Measurements from ENCODE around the gene EXOC4. TPM values are rescaled to one million over a fixed set of nuclear protein-coding genes. Genes with fewer than 3 reads are reported as not detected.

Gene EXOC4
- total and polyA plus RNA-seq, 7 donors, result 16.4 to 76.7 (median 50.7) TPM

DNA sequence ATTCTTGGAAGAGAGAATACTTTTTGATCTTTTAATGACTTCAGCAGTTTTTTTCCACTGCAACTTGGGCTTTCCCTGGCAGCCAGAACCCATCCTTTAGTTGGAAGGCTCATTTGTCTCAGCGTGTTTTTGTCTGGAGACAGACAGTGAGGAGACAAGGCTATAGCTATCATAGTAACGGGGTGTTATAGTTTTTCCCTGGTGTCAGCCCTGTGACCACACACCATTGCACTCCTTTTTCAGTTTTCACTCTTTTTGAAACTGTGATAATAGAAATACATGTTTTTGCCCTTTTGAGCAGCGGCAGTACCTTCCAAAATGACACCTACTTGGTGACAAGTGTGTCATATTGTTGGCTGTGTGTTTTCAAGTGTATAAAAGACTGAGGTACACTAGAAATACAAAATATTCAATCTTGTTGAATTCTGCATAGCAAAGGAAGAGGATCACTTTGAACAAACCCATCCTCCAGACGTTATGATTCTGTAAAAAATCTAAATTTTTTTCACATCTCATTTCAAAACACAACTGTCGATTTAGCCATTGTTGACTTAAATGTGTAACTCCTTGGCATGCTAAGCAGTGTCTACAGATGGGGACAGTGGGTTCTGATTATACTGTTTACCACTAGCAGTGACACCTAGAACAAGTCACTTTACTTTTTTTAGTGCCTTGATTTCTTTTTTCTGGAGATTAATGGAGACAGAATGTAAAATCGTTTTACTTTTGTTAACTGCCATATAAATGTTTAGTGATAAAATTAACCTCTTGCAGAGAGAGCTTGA lies 130.1 kb downstream of the EXOC4 start:
- DNase-seq, result no peak
- no peak overlapping the region for H3K4me3 ChIP-seq
- no peak overlapping the region for H3K27ac ChIP-seq
- H3K27me3 ChIP-seq, result no peaks in the 10 kb centered on the region
- peaks cover 0 to 5% (median 0%) of the 10 kb centered on the region in 4 donors for H3K4me1 ChIP-seq
- no peak for TF ChIP-seq POLR2AphosphoS5 (IDR thresholded peaks at IDR 0.05)
- no peak for TF ChIP-seq EP300 (IDR thresholded peaks at IDR 0.05)
- H3K36me3 ChIP-seq, result no peaks in the 10 kb centered on the region
- WGBS, 2 donors, result 87 to 89% methylated on average over 6 of the region's 6 CpGs
- H3K9me3 ChIP-seq, result no peaks in the 10 kb centered on the region
- intact Hi-C loops (cut with DNase I), result no loop called here

DNA sequence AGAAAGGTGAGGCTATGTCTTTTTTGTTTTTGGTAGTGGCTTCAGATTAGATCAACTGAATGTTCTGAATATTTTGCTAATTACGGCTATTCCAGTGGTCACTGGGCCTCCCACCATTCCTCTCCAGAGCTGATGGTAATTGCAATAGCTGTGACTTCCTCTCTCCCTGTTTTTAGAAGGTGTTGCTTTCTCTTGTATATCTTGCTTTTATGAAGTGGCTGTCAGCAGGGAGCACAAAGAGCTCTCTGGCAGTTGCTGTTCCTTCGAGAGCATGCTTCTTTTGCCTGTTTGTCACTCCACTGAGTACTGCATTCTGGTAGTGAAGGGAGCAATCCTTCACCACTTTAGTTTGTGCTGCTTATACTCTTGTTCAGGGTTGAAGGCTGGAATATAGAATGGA lies 133.3 kb downstream of the EXOC4 start:
- no peak overlapping the region for H3K4me3 ChIP-seq
- no peaks in the 10 kb centered on the region for H3K9me3 ChIP-seq
- no peaks in the 10 kb centered on the region for H3K27me3 ChIP-seq
- H3K27ac ChIP-seq, result no peak overlapping the region
- intact Hi-C loops (cut with DNase I), result no loop called here
- H3K4me1 ChIP-seq, result peaks cover 0 to 5% (median 0%) of the 10 kb centered on the region in 4 donors
- TF ChIP-seq POLR2AphosphoS5 (IDR thresholded peaks at IDR 0.05), result no peak
- no peak for TF ChIP-seq CTCF (IDR thresholded peaks at IDR 0.05)
- no peak for TF ChIP-seq POLR2A (IDR thresholded peaks at IDR 0.05)
- no peak for TF ChIP-seq EP300 (IDR thresholded peaks at IDR 0.05)
- no peak for DNase-seq
- 96% methylated on average over 2 of the region's 2 CpGs for WGBS, 2 donors
- H3K36me3 ChIP-seq, result no peaks in the 10 kb centered on the region

DNA sequence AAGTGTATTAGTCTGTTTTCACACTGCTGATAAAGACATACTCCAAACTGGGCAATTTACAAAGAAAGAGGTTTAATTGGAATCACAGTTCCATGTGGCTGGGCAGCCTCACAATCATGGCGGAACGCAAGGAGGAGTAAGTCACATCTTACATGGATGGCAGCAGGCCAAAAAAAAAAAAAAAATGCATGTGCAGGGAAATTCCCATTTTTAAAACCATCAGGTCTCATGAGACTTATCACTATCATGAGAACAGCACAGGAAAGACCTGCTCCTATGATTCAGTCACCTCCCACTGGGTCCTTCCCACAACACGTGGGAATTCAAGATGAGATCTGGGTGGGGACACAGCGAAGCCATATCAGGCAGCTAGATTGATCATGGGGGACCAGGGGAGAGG lies 136.8 kb downstream of the EXOC4 start:
- Histone ChIP-seq H3K36me3 (no peaks in the 10 kb centered on the region), H3K9me3 (no peaks in the 10 kb centered on the region), H3K4me1 (peaks cover 0 to 5% (median 0%) of the 10 kb centered on the region in 4 donors), H3K4me3 (no peak overlapping the region), H3K27ac (no peak overlapping the region), H3K27me3 (no peaks in the 10 kb centered on the region)
- no peak for DNase-seq
- TF ChIP-seq EP300 (IDR thresholded peaks at IDR 0.05), result no peak
- no peak for TF ChIP-seq CTCF (IDR thresholded peaks at IDR 0.05)
- no peak for TF ChIP-seq POLR2A (IDR thresholded peaks at IDR 0.05)
- no peak for TF ChIP-seq POLR2AphosphoS5 (IDR thresholded peaks at IDR 0.05)
- intact Hi-C loops (cut with DNase I), result no loop called here
- 95 to 97% methylated on average over 4 of the region's 4 CpGs for WGBS, 2 donors

- Histone ChIP-seq H3K9me3 (no peaks in the 10 kb centered on the region), H3K36me3 (no peaks in the 10 kb centered on the region), H3K4me3 (no peak overlapping the region), H3K27me3 (no peaks in the 10 kb centered on the region), H3K4me1 (peaks cover 0 to 5% (median 0%) of the 10 kb centered on the region in 4 donors), H3K27ac (no peak overlapping the region)
- TF ChIP-seq CTCF (IDR thresholded peaks at IDR 0.05) (no peak), POLR2AphosphoS5 (IDR thresholded peaks at IDR 0.05) (no peak), POLR2A (IDR thresholded peaks at IDR 0.05) (no peak), EP300 (IDR thresholded peaks at IDR 0.05) (no peak)
- intact Hi-C loops (cut with DNase I), result no loop called here
- DNase-seq, result no peak
- 95 to 96% methylated on average over 11 of the region's 11 CpGs for WGBS, 2 donors
Observed at GRCh38 chr7:133391206-133391605, 138.3 kb downstream of the EXOC4 start.

GRCh38 chr7:133394369-133394768 lies 141.5 kb downstream of the EXOC4 start:
- Histone ChIP-seq H3K4me1 (no peaks in the 10 kb centered on the region), H3K9me3 (no peaks in the 10 kb centered on the region), H3K4me3 (no peak overlapping the region), H3K27me3 (no peaks in the 10 kb centered on the region), H3K36me3 (no peaks in the 10 kb centered on the region), H3K27ac (no peak overlapping the region)
- WGBS, 2 donors, result 49 to 79% methylated on average over 1 of the region's 1 CpG
- no peak for DNase-seq
- TF ChIP-seq POLR2A (IDR thresholded peaks at IDR 0.05), result no peak
- TF ChIP-seq EP300 (IDR thresholded peaks at IDR 0.05), result no peak
- TF ChIP-seq CTCF (IDR thresholded peaks at IDR 0.05), result no peak
- TF ChIP-seq POLR2AphosphoS5 (IDR thresholded peaks at IDR 0.05), result no peak
- intact Hi-C loops (cut with DNase I), result no loop called here

All from sigmoid colon (tissue), 7 donors.